ENCODE measurements around the gene PLCH2. TPM values are rescaled to one million over a fixed set of nuclear protein-coding genes. Genes with fewer than 3 reads are reported as not detected.

Gene PLCH2, protein sequence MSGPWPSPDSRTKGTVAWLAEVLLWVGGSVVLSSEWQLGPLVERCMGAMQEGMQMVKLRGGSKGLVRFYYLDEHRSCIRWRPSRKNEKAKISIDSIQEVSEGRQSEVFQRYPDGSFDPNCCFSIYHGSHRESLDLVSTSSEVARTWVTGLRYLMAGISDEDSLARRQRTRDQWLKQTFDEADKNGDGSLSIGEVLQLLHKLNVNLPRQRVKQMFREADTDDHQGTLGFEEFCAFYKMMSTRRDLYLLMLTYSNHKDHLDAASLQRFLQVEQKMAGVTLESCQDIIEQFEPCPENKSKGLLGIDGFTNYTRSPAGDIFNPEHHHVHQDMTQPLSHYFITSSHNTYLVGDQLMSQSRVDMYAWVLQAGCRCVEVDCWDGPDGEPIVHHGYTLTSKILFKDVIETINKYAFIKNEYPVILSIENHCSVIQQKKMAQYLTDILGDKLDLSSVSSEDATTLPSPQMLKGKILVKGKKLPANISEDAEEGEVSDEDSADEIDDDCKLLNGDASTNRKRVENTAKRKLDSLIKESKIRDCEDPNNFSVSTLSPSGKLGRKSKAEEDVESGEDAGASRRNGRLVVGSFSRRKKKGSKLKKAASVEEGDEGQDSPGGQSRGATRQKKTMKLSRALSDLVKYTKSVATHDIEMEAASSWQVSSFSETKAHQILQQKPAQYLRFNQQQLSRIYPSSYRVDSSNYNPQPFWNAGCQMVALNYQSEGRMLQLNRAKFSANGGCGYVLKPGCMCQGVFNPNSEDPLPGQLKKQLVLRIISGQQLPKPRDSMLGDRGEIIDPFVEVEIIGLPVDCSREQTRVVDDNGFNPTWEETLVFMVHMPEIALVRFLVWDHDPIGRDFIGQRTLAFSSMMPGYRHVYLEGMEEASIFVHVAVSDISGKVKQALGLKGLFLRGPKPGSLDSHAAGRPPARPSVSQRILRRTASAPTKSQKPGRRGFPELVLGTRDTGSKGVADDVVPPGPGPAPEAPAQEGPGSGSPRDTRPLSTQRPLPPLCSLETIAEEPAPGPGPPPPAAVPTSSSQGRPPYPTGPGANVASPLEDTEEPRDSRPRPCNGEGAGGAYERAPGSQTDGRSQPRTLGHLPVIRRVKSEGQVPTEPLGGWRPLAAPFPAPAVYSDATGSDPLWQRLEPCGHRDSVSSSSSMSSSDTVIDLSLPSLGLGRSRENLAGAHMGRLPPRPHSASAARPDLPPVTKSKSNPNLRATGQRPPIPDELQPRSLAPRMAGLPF (N-terminal part only)
- 91.0 and 107 TPM in 2 replicates for total RNA-seq

DNA sequence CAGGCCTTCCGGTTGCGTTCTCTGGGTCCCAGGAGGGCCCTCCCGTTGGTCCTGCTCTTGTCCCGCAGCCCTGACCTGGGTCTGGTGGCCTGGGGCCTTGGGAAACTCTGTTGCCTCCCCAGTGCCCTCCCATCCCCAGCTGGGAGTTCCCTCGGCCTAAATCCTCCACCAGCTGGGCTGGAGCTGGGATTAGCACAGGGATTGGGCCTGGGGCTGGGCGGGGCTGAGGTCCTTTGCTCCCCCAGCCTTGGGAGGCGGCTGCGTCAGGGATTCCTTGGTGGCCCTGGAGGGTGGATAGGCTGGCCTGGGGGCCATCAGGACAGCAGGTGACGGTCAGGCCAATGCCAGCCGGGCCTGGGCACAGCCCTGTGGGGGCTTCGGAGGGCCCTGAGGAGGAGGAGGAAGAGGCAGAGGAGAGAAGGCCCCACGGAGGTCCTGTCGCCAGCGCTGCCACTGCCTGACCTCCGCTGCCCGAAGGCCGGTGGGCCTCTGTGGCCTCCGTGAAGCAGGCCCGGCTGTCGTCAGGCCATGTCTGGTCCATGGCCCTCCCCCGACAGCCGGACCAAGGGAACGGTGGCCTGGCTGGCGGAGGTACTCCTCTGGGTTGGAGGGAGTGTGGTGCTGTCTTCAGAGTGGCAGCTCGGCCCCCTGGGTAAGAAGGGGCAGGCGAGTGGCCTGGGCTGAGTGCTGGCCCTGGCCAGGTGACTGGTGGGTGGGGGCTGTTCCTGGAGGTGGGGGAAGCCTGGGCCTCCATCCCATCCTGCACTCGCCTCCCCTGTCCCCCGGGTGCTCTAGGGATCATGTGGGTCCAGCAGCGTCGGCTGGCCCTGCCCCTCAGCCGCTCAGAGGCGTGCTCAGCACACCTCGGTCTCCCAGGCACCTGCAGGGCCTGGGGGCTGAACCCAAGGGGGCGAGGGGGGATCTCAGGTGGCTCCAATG, at the start of gene PLCH2:
TSS of gene PLCH2 (plus strand) at position 229 of the 939 bp plus-strand sequence. CDS start at position 529, 300 bp downstream.

DNA sequence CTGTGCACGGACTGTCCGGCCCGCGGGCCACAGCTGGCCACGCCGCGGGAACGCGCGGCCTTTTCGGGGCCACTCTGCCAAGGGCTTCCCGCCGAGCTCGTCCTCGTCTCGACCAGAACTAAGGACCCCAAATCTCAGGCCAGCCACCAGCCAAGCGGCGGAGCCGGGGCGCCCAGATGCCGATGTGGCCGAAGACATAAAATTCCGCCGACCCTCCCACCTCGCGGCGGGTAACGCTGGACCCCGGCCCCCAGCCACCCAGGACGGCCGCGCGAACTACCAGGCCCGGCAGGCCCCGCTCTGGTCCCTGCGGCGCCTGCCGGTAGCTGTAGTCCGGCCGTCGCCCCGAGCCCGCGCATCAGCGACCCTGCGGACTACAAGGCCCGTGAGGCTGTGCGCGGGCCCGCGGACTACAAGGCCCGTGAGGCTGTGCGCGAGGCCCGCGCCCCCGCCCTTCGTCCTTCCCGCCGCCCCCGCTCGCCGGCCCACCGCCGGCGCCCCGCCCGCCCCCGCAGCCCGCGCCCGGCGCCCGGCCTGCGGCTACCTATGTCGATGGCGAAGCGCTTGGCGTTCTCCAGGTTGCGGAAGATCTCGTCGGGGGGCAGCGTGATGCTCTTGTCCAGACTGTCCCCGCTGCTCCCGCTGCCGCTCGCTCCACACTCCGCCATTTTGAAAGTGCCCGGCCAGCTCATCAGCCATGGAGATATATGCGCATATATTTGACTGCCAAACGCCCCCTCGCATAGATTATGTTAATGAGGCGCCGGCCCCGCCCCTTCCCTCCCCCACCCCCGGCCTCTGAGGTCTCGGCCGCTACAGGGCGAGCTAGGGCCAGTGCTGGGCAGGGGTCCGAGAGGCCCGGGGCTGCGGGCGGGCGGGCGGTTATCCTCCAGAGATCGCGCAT, 50.1 kb downstream of the PLCH2 start, which contains the start of gene PANK4:
TSS of gene PANK4 (minus strand) at position 677 of the 904 bp plus-strand sequence. CDS start at position 668, 9 bp downstream.

DNA sequence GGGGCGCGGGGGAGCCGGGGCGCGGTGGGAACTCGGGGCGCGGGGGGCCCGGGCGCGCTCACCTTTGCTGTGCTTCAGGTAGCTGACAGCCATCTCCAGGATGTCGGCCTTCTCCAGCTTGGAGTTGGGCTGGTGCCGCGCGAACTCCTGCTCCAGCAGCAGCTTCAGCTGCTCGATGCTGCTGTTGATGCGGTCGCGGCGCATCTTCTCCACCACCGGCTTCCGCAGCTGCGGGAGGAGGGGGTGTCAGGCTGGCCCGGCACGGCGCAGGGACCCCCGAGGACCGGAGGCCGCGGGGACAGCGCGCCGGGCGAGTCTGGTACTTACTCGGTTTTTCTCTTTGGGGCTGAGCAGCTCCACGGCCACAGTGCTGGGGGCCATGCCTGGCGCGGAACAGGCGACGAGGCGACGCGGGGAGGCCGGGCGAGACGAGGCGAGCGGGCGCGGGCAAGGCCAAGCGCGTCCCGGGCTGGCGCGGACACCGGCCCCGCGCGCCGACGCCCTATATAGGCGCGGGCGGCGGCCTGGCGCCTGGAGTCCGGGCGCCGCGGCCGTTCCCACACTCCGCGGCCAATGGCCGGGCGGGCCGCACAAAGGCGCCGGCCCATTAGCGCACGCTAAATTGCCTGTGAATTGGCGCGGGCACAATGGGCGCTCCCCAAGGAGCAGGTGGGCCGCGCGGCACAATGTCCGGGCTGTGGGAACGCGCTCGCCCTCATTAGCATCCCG, 53.9 kb downstream of the PLCH2 start, which contains the start of gene HES5:
TSS of gene HES5 (minus strand) at position 480 of the 729 bp plus-strand sequence. CDS start at position 381, 99 bp downstream.

Other genes starting within 250 kb of the PLCH2 start
- 16.1 and 19.8 TPM in 2 replicates for gene SKI, start 248.0 kb upstream of the PLCH2 start, total RNA-seq
- gene MORN1, start 84.7 kb upstream of the PLCH2 start, total RNA-seq = 4.9 and 7.2 TPM in 2 replicates
- 59.8 and 66.5 TPM in 2 replicates for gene RER1, start 84.4 kb upstream of the PLCH2 start, total RNA-seq
- gene PEX10, start 63.7 kb upstream of the PLCH2 start, total RNA-seq = 36.4 and 44.1 TPM in 2 replicates
- gene PANK4, start 50.3 kb downstream of the PLCH2 start, total RNA-seq = 29.6 and 41.1 TPM in 2 replicates
- 2.2 and 5.1 TPM in 2 replicates for gene HES5, start 54.0 kb downstream of the PLCH2 start, total RNA-seq
- gene TNFRSF14, start 80.1 kb downstream of the PLCH2 start, total RNA-seq = 16.0 and 22.7 TPM in 2 replicates
- gene PRXL2B, start 110.5 kb downstream of the PLCH2 start, total RNA-seq = 10.0 and 12.8 TPM in 2 replicates
- 0.96 TPM in 1 of 2 replicates, not detected in the other for gene MMEL1, start 156.7 kb downstream of the PLCH2 start, total RNA-seq